Measurements from ENCODE around the gene CFAP74.

CFAP74 gene

DNA sequence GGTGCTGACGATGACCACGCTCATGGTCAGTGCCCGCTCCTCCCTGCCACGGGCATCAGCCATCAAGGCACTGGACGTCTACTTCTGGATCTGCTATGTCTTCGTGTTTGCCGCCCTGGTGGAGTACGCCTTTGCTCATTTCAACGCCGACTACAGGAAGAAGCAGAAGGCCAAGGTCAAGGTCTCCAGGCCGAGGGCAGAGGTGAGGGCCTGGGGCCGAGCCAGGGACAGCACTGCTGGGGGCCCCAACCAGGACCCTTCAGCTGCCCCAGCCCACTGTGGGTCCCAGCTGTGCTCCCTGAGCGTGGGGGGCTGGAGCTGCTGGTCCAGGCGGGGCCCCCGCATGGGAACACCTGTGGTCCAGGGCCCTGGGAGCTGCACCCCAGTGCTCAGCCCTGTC, 26.0 kb upstream of the CFAP74 start:
- Mint-ChIP-seq H3K27ac (no peak overlapping the region), H3K36me3 (ENCODE audit: low read depth) (no peaks in the 10 kb centered on the region), H3K4me3 (no peak overlapping the region), H3K27me3 (no peaks in the 10 kb centered on the region), H3K4me1 (ENCODE audit: low read depth) (no peaks in the 10 kb centered on the region), H3K9me3 (no peaks in the 10 kb centered on the region)

DNA sequence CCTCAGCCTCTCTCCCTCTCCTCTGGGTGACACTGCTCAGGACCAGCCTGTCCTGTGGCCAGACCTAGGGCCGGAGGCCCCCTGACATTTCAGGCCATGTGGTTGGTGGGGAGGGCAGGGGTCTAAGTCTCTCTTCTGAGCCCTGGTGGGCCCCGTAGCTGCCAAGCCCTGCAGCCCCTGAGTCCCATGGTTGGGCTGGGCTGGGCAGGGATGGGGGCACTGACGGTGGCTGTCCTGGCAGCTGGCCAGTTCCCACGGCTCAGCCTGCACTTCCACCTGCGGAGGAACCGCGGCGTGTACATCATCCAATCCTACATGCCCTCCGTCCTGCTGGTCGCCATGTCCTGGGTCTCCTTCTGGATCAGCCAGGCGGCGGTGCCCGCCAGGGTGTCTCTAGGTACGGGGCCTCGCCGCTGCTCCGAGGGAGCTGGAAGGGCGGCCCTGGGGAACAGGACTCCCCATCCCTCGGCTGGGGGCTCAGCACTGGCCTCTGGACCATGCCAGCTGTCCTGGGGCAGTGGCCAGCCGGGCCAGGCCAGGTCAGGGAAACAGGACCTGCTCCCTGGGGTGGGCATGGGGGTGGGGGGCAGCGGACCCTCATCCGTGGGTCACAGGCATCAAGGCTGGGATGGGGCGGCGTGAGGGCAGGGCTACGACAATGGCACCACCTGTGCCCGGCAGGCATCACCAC, 25.4 kb upstream of the CFAP74 start:
- H3K27me3 Mint-ChIP-seq: no peaks in the 10 kb centered on the region
- H3K27ac Mint-ChIP-seq: no peak overlapping the region
- H3K36me3 Mint-ChIP-seq (ENCODE audit: low read depth): no peaks in the 10 kb centered on the region
- H3K4me1 Mint-ChIP-seq (ENCODE audit: low read depth): no peaks in the 10 kb centered on the region
- no peaks in the 10 kb centered on the region for H3K9me3 Mint-ChIP-seq
- no peak overlapping the region for H3K4me3 Mint-ChIP-seq

DNA sequence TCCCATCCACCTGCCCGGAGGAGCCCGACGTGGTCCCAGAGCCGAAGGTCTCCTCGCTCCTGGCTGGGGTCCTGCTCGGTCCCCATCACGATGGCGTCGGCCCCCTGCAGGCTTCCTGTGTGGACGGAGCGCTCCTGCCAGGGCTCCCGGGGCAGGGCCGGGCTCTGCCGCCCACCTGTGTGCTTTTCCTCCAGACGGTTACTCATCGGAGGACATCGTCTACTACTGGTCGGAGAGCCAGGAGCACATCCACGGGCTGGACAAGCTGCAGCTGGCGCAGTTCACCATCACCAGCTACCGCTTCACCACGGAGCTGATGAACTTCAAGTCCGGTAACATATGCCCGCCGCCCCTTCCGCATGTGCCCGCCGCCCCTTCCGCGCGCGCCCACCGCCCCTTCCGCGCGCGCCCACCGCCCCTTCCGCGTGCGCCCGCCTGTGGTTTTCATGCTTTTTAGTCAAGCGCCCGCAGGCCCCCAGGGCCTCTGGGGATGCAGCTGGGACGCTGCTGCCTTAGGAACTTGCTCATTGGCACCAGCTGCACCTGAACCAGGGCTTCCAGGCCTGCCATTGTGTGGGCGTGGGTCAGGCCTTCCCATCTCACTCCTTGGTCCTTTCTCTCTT, 24.5 kb upstream of the CFAP74 start:
- Mint-ChIP-seq H3K4me3 (no peak overlapping the region), H3K9me3 (no peaks in the 10 kb centered on the region), H3K27me3 (no peaks in the 10 kb centered on the region), H3K4me1 (ENCODE audit: low read depth) (no peaks in the 10 kb centered on the region), H3K36me3 (ENCODE audit: low read depth) (no peaks in the 10 kb centered on the region), H3K27ac (no peak overlapping the region)

DNA sequence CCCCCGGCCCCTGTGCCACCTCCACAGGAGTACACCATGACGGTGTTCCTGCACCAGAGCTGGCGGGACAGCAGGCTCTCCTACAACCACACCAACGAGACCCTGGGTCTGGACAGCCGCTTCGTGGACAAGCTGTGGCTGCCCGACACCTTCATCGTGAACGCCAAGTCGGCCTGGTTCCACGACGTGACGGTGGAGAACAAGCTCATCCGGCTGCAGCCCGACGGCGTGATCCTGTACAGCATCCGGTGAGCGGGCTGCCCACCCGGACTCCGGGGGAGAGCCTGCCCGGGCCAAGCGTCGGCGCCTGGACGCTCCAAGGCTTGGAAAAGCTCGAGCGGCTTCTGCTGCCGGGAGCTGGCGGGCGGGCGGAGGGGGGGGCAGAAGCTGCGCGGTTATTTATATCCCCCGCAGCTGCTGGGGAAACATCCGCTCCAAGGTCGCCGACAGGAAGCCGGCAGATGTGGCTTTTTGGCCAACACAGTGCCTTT, 21.9 kb upstream of the CFAP74 start:
- H3K36me3 Mint-ChIP-seq (ENCODE audit: low read depth): no peaks in the 10 kb centered on the region
- no peaks in the 10 kb centered on the region for H3K9me3 Mint-ChIP-seq
- no peaks in the 10 kb centered on the region for H3K4me1 Mint-ChIP-seq (ENCODE audit: low read depth)
- H3K27ac Mint-ChIP-seq: no peak overlapping the region
- peaks cover 20% of the 10 kb centered on the region for H3K27me3 Mint-ChIP-seq
- no peak overlapping the region for H3K4me3 Mint-ChIP-seq

DNA sequence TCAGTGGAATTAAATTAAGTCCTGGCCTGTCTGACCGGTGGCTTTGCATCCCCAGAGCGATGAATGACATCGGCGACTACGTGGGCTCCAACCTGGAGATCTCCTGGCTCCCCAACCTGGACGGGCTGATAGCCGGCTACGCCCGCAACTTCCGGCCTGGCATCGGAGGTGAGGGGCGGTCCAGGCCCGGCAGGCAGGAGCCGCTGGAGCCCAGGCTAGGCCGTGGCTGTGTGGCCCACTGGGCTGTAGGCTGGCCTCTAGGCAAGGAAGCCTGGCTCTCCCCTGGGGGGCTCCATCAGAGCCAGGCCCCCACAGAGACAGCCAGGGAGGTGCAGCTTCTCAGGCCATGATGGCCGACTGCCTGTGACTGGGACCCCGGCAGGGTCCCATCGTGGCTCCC, 21.3 kb upstream of the CFAP74 start:
- Mint-ChIP-seq H3K36me3 (ENCODE audit: low read depth) (no peaks in the 10 kb centered on the region), H3K27ac (no peak overlapping the region)

DNA sequence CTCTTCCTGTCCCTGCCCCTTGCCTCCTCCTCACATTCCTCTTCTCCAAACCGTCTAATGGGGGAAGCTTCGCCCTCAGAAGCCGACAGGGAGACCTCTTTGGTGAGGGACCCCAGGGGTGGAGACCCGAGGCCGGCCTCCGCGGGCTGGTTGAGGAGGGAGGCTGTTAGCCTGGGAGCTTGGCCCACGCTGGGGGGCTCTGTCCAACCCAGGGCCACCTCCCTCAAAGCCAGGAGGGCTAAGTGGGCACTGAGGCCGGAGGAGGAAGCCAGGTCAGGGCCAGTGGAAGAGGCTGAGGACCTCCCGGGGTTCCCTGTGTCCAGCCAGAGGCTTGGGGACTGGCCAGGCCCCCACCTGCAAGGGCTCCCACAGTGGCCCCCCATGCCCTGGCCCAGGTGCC, 20.9 kb upstream of the CFAP74 start:
- H3K36me3 Mint-ChIP-seq (ENCODE audit: low read depth): no peaks in the 10 kb centered on the region
- no peak overlapping the region for H3K27ac Mint-ChIP-seq
- no peak overlapping the region for H3K4me3 Mint-ChIP-seq
- H3K9me3 Mint-ChIP-seq: no peaks in the 10 kb centered on the region
- H3K4me1 Mint-ChIP-seq (ENCODE audit: low read depth): no peaks in the 10 kb centered on the region
- peaks cover 27% of the 10 kb centered on the region for H3K27me3 Mint-ChIP-seq

More for the DNA sequence above, 21.3 kb upstream of the CFAP74 start:
- Mint-ChIP-seq H3K27me3 (peaks cover 26% of the 10 kb centered on the region), H3K4me1 (ENCODE audit: low read depth) (no peaks in the 10 kb centered on the region), H3K4me3 (no peak overlapping the region), H3K9me3 (no peaks in the 10 kb centered on the region)

DNA sequence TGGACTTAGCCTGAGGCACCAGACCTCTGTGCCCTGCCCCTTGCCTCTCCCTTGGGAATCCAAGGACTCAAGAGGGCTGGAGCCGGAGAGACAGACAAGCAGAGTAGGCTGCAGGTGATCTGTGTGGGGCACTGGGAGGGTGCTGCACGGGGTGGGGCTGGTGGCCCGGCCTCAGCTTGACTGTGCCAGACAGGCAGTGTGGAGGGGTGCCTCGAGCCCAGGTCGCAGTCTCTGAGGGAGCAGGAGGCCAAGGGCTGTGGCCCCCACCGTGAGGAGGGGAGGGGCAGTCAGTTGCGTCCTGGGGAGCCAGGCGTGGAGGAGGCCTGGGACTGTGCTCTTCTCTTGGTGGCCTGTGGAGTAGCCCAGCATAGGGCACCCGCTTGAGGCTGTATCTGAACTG, 19.6 kb upstream of the CFAP74 start:
- peaks cover 5% of the 10 kb centered on the region for H3K4me1 Mint-ChIP-seq (ENCODE audit: low read depth)
- H3K27me3 Mint-ChIP-seq: peaks cover 32% of the 10 kb centered on the region
- H3K27ac Mint-ChIP-seq: no peak overlapping the region

DNA sequence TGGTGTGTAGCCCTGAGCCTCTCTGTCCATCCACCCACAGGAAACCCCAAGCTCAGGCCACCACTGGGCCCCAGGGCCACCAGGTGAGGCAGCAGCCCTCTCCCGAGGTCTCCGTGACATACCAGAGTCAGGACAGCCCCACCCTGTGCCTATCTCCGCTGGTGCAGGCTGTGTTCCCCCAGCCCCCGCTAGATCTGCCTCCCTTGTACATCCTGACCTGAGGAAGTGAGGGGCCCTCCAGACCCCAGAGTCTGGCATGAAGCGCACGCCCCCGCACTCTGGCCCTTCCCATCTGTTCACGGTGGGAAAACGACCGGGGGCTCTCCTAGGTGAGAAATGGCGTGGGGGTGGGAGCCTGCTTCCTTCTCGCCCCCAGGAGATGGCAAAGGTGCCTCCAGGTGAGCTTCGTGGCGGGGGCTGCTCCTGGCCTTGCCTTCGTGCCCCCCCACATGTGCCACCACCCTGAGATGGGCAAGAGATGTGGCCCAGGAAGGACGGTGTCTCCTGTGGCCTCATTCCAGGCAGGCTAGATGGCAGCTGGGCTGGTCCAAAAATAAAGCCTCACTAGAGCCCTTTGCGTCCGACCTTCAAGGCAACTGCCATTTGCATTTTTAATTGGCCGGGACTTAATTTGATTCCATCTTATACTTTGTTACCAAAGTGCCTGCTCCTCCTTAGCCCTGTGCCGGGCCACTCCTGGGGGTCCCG, 18.6 kb upstream of the CFAP74 start:
- peaks cover 3% of the 10 kb centered on the region for H3K36me3 Mint-ChIP-seq (ENCODE audit: low read depth)
- peaks cover 42% of the 10 kb centered on the region for H3K27me3 Mint-ChIP-seq

More for the DNA sequence above, 19.6 kb upstream of the CFAP74 start:
- Mint-ChIP-seq H3K4me3 (no peak overlapping the region), H3K9me3 (no peaks in the 10 kb centered on the region), H3K36me3 (ENCODE audit: low read depth) (peaks cover 3% of the 10 kb centered on the region)

DNA sequence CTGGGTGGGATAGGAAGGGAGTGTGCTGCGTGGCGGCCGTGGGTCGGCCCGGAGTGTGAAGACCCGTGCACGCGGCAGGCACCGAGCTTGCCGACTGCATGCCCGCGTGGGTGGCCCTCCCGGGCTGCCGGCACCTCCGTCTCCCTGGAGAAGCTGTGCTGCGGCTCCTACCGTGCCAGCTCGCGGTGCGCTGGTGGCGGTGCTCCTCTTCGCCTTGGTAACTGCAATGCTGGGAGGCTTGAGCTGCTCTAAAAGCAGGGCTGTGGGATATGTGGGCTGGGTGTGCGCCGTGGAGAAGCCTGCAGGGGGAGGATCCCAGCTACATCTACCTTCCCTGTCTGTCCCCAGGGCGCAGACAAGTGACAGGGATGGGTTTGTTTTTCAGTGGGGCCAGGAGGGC, 18.0 kb upstream of the CFAP74 start:
- Mint-ChIP-seq H3K27ac (no peak overlapping the region), H3K27me3 (peaks cover 49% of the 10 kb centered on the region), H3K4me1 (ENCODE audit: low read depth) (peaks cover 7% of the 10 kb centered on the region), H3K9me3 (no peaks in the 10 kb centered on the region), H3K4me3 (no peak overlapping the region), H3K36me3 (ENCODE audit: low read depth) (peaks cover 3% of the 10 kb centered on the region)

More for the DNA sequence above, 18.6 kb upstream of the CFAP74 start:
- H3K4me1 Mint-ChIP-seq (ENCODE audit: low read depth): peaks cover 7% of the 10 kb centered on the region
- H3K27ac Mint-ChIP-seq: no peak overlapping the region
- H3K4me3 Mint-ChIP-seq: no peak overlapping the region
- no peaks in the 10 kb centered on the region for H3K9me3 Mint-ChIP-seq

DNA sequence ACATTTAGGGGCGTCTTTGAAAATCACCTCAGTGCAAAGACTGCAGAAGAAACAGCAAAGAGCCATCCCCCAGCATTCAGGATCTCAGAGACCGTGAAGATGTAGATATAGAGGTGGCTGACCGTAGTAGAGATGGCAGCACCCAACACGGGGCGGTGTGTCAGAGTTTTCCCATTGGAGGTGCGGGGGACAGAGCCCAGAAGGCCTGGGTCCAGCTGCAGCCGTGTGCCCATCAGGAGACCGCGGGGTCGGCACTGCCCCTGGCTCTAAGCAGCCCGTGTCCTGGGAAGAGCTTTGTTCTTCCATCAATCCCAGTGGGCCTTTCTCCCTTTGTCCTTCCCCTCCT, 16.7 kb upstream of the CFAP74 start:
- Mint-ChIP-seq H3K36me3 (ENCODE audit: low read depth) (peaks cover 3% of the 10 kb centered on the region), H3K27ac (no peak overlapping the region), H3K9me3 (no peaks in the 10 kb centered on the region), H3K4me3 (no peak overlapping the region), H3K4me1 (ENCODE audit: low read depth) (peaks cover 7% of the 10 kb centered on the region), H3K27me3 (peaks cover 59% of the 10 kb centered on the region)

DNA sequence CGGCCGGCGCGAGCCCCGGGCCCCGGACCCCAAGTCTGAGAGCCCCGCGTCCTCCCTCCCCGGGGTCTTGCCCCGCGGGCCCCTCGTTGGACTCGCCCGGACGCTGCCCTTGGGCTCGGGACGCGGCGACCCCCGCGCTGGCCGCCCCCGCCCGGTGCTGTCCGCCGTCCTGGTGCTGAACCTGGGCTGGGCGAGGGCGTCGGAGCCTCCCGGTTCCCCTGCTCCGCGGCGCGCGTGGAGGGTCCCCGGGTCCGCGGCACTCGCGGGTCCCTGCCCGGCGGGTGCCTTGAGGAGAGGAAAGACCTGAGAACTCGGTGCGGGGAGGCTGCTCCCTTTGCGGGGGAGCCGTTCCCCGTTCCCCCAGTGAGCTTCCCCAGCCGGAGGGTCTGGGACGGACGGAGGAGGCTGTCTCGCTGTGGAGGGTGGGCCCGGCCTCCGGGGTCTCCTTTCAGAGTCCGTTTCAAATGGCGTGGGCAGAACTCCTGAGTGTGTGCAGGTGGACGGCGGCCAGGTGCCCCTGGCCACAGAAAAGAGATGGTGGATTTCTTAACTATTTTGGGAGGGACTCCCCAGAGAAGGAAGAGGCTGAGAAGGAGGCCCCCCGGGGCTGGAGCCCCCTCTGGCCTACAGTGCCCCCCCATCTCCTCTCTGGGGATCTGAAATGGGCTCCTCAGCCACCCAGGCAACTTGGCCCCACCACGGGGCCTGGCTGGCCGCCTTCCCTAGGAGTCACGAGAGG, 16.2 kb upstream of the CFAP74 start:
- Mint-ChIP-seq H3K4me3 (no peak overlapping the region), H3K27ac (no peak overlapping the region), H3K27me3 (peaks cover 64% of the 10 kb centered on the region), H3K9me3 (no peaks in the 10 kb centered on the region), H3K4me1 (ENCODE audit: low read depth) (peaks cover 7% of the 10 kb centered on the region), H3K36me3 (ENCODE audit: low read depth) (peaks cover 3% of the 10 kb centered on the region)

DNA sequence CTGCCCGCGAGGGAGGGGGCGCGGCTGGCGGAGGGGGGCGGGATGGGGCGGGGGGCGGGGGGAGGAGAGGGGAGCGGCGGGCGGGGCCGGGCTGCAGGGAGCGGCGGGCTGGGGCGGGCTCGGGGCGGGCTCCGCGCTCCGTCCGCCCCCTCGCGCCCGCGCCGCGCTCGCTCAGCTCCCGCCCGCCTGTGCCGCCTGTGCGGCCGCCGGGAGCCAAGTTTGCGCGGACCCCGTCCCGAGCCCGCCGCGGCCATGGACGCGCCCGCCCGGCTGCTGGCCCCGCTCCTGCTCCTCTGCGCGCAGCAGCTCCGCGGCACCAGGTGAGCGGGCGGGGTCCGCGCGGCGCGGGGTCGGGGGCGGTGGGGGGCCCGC, 15.6 kb upstream of the CFAP74 start, which contains the start of gene GABRD:
TSS of gene GABRD (plus strand) at position 174 of the 372 bp plus-strand sequence. CDS start at position 253, 79 bp downstream.
- peaks cover 3% of the 10 kb centered on the region for H3K36me3 Mint-ChIP-seq (ENCODE audit: low read depth)
- peaks cover 70% of the 10 kb centered on the region for H3K27me3 Mint-ChIP-seq
- no peak within 1 kb of the TSS for H3K27ac Mint-ChIP-seq
- H3K9me3 Mint-ChIP-seq: no peaks in the 10 kb centered on the region
- peaks cover 7% of the 10 kb centered on the region for H3K4me1 Mint-ChIP-seq (ENCODE audit: low read depth)
- peak within 1 kb of the TSS; percentile 64 for H3K4me3 Mint-ChIP-seq

DNA sequence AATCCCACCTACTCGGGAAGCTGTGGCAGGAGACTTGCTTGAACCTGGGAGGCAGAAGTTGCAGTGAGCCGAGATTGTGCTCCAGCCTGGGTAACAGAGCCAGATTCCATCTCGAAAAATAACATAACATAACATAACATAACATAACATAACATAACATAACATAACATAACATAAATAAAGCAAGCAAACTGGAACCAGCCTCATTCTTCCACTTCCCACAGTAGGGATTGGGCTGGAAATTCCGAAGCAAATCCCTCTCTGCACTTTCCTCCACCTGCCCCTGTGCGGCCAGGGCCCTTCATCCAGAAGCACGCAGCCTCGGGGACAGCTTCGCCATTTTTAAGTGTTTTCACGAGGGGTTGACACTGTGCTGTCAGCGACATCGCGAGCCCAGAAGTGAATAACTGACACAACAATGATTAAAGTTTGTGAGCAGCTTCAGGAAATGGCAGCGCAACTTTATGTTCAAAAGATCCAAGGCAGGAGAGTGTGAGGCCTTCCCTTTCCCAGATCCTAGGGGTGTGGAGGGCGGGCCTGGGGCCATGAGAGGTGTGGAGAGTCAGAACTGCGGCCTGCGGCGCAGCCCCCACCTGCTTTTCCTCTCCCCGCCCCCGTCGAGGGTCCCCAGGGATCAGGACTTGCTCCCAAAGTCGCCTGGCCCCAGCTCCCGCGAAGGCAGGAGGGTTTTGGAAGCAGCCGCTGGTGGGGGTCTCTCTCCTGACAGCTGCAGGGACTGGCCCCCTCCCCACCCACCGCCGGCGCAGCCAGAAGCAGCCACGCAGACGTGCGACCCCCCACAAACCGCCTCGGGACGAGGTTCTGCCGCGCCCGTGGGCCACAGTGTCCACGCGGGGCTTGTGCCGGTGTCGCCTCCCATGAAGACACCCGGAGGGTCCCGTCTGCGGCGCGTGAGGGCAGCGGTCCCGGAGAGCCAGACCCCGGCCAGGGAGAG, 14.9 kb upstream of the CFAP74 start:
- peak overlapping the region; percentile 64 for H3K4me3 Mint-ChIP-seq
- peaks cover 3% of the 10 kb centered on the region for H3K36me3 Mint-ChIP-seq (ENCODE audit: low read depth)
- peaks cover 70% of the 10 kb centered on the region for H3K27me3 Mint-ChIP-seq
- no peak overlapping the region for H3K27ac Mint-ChIP-seq
- H3K4me1 Mint-ChIP-seq (ENCODE audit: low read depth): peaks cover 7% of the 10 kb centered on the region
- no peaks in the 10 kb centered on the region for H3K9me3 Mint-ChIP-seq

DNA sequence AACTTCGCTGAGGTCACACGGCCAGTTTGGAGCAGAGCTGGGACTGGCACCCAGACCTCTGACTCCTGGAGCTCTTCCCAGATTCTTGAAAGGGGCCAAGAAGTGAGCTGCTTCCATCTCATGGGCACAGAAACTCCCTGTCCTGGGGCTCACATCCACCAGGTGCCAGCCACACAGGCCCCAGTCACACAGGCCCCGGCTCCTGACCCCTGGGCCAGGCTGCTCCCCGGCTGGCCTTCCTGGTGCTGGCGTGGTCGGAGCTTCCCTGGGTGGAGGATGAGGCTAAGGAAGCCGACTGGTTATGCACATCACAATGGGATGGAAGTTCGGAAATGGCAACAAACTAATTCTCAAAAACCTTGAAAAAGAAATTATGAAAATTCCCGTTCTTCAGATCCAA, 12.5 kb upstream of the CFAP74 start:
- no peaks in the 10 kb centered on the region for H3K9me3 Mint-ChIP-seq
- H3K4me1 Mint-ChIP-seq (ENCODE audit: low read depth): peaks cover 7% of the 10 kb centered on the region
- H3K4me3 Mint-ChIP-seq: no peak overlapping the region
- H3K27ac Mint-ChIP-seq: no peak overlapping the region
- H3K27me3 Mint-ChIP-seq: peaks cover 60% of the 10 kb centered on the region
- H3K36me3 Mint-ChIP-seq (ENCODE audit: low read depth): peaks cover 3% of the 10 kb centered on the region

All from stimulated activated naive CD8-positive, alpha-beta T cell treated with anti-CD3 and anti-CD28 coated beads, Interleukin-15, Interleukin-2, amounts not matched to agents 100 ng/mL and 50 ng/mL, for 24 hours (primary cell).